Right lobe of liver (tissue), 6 donors: ENCODE results near the gene FRY. TPM values are rescaled to one million over a fixed set of nuclear protein-coding genes. Genes with fewer than 3 reads are reported as not detected.

Experiments
- ATAC-seq, 4 donors: fragments of 200-7000 bp; cut with Tn5 transposase; one replicate each; pipeline ENCODE4 v1.9.1; 2020; ENCODE audit warnings: mild to moderate bottlenecking in 4 of 4, moderate library complexity in 4 of 4
- DNase-seq, 3 donors: peaks; one replicate each; pipeline ENCODE4 v3.0.0-alpha.2; 2020
- H3K27ac ChIP-seq, 3 donors: fragments of 200-600 bp; one replicate each; pipeline ENCODE4 v1.8.0; 2022
- H3K27me3 ChIP-seq, 2 donors: fragments of 200-600 bp; one replicate each; pipeline ENCODE4 v1.8.0; 2022
- H3K36me3 ChIP-seq, 4 donors: fragments of 200-600 bp; sonication (generic) in 1 of 4; one replicate each; pipeline versions ENCODE4 v1.5.1 to v1.8.0; 2017 to 2022; ENCODE audit warnings: control low read depth in 1 of 4
- H3K4me1 ChIP-seq, 4 donors: fragments of 200-600 bp; sonication (generic) in 1 of 4; one replicate each; pipeline versions ENCODE4 v1.5.1 to v1.8.0; 2017 to 2022; ENCODE audit warnings: control low read depth in 1 of 4
- H3K4me3 ChIP-seq, 3 donors: fragments of 200-600 bp; one replicate each; pipeline ENCODE4 v1.8.0; 2022
- H3K9me3 ChIP-seq, 4 donors: fragments of 200-600 bp; sonication (generic) in 1 of 4; one replicate each; pipeline versions ENCODE4 v1.5.1 to v1.8.0; 2017 to 2022; ENCODE audit warnings: control low read depth in 1 of 4
- POLR2A ChIP-seq: fragments of 450-650 bp; IDR thresholded peaks from one replicate; pipeline ENCODE4 v1.6.1; 2017; ENCODE audit warnings: antibody characterized with exemption, mild to moderate bottlenecking
- WGBS: methylation state at CpG from one replicate; pipeline ENCODE4 v1.1.6; 2018; ENCODE audit warnings: low coverage, low lambda C conversion rate; ENCODE audit not compliant: insufficient coverage; ENCODE audit errors: missing lambda C conversion rate; 5-methylcytosine and 5-hydroxymethylcytosine counted together
- intact Hi-C, 2 donors: fragments of 100-400 bp; cut with DNase I; formaldehyde crosslinking; loops; one replicate each; pipeline versions ENCODE4 v1.11.2 to v1.14.1; 2022
- total RNA-seq, 6 experiments: library from RNA; depleted of rRNA in 2 of 6; stranded (reverse); fragments of >200 nt in 2 of 6; fragmentation: NEBNext Ultra II Directional in 3 of 6; extraction: Animal tissue kit (Norgen Biotek cat#: 25700) in 3 of 6; gene quantifications; one replicate each; pipeline versions ENCODE4 v1.1.0 to v1.2.4, GENCODE V29; 2016 to 2023
- TF ChIP-seq, protein P1 (sequence below), 4 donors: fragments of 200-600 bp in 3 of 4; fragments of 450-650 bp in 1 of 4; IDR thresholded peaks; one replicate each; pipeline versions ENCODE4 v1.5.1 to v1.8.0; 2016 to 2022; ENCODE audit warnings: antibody characterized with exemption in 4 of 4, mild to moderate bottlenecking in 2 of 4
- donor health status: DM: no; HTN: yes; CAD: no.
- donor health status: DM: no; HTN: no; CAD: no.
- donor health status: DM: no; HTN: no; CAD: no.
- donor health status: DM: no; HTN: yes; CAD: no.
- donor health status: DM: no; HTN: yes; CAD: no.

FRY gene
- total RNA-seq, 6 experiments from 2014 or later, result 16.1 to 106 (median 35.7) TPM

DNA sequence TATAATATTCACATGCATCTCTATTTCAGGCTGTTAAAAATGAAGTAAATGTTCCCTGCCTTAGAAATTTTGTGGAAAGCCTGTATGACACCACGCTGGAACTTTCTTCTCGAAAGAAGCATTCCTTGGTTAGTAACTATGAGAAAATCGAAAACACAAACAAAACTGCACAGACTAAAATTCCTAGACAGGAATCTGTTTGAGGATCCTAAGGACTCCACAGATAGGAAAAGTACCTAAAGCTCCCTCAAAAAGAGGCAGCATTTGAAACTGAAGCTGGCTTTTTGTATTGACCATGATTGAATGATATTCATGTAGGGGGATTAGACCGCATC is 103.4 kb downstream of the FRY start:
- Histone ChIP-seq H3K9me3 (no peaks in the 10 kb centered on the region), H3K27me3 (no peaks in the 10 kb centered on the region), H3K27ac (no peak overlapping the region), H3K4me1 (no peaks in the 10 kb centered on the region), H3K4me3 (no peak overlapping the region), H3K36me3 (no peaks in the 10 kb centered on the region)
- ATAC-seq (no peak), DNase-seq (no peak)
- WGBS, result 70% methylated on average over 4 of the region's 4 CpGs
- TF ChIP-seq POLR2A, result no peak
- TF ChIP-seq, protein P1, sequence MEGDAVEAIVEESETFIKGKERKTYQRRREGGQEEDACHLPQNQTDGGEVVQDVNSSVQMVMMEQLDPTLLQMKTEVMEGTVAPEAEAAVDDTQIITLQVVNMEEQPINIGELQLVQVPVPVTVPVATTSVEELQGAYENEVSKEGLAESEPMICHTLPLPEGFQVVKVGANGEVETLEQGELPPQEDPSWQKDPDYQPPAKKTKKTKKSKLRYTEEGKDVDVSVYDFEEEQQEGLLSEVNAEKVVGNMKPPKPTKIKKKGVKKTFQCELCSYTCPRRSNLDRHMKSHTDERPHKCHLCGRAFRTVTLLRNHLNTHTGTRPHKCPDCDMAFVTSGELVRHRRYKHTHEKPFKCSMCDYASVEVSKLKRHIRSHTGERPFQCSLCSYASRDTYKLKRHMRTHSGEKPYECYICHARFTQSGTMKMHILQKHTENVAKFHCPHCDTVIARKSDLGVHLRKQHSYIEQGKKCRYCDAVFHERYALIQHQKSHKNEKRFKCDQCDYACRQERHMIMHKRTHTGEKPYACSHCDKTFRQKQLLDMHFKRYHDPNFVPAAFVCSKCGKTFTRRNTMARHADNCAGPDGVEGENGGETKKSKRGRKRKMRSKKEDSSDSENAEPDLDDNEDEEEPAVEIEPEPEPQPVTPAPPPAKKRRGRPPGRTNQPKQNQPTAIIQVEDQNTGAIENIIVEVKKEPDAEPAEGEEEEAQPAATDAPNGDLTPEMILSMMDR (IDR thresholded peaks at IDR 0.05), result no peak
- intact Hi-C loops, result no loop called here

DNA sequence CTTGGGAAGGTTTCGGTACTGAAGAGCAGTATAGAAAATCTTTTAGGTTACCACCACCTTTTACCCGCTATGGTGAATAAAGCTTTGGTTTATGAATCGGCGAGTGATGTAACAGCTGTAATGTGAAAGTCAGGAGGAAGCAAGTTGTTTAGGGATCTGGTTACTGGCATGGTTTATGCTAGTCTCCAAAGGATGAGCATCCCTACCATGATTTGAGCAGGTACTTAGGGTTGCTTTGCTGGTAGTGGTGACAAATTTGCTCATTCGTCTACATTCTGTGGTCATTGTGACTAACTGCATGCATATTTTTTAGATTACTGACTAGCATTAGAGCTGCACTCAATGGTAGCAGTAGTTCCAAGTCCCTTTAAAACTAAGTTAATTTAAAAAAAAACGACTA is 104.1 kb downstream of the FRY start:
- no peak overlapping the region for H3K27ac ChIP-seq
- WGBS, result 80% methylated on average over 6 of the region's 6 CpGs
- H3K9me3 ChIP-seq, result no peaks in the 10 kb centered on the region
- H3K27me3 ChIP-seq, result no peaks in the 10 kb centered on the region
- no peak for ATAC-seq
- TF ChIP-seq POLR2A, result no peak
- TF ChIP-seq, protein P1 (IDR thresholded peaks at IDR 0.05), result no peak
- H3K4me3 ChIP-seq, result no peak overlapping the region
- H3K36me3 ChIP-seq, result no peaks in the 10 kb centered on the region
- no peaks in the 10 kb centered on the region for H3K4me1 ChIP-seq
- no peak for DNase-seq
- intact Hi-C loops, result no loop called here

DNA sequence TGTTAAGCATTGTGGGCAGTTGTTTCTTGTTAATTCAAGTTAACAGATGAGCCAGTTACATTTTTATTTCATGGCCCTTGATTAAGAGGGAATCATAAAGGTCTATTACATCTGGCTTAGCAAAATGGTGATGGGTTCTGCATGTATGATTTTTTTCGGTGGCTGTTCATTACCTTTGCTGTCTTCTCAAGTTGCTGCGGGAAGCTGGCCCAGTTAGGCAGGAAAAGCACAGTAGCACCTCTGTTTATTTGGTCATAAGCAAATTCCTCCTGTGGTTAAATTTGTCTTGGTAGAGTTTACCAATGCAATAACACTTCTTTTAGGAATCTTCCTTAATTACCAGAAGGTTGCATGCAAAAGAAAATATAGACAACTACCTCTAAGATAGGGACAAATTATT is 104.5 kb downstream of the FRY start:
- H3K27ac ChIP-seq, result no peak overlapping the region
- H3K27me3 ChIP-seq, result no peaks in the 10 kb centered on the region
- TF ChIP-seq, protein P1 (IDR thresholded peaks at IDR 0.05), result no peak
- no peak for TF ChIP-seq POLR2A
- DNase-seq (no peak), ATAC-seq (no peak)
- WGBS, result 96% methylated on average over 2 of the region's 2 CpGs
- intact Hi-C loops, result no loop called here
- H3K36me3 ChIP-seq, result no peaks in the 10 kb centered on the region
- no peaks in the 10 kb centered on the region for H3K4me1 ChIP-seq
- no peak overlapping the region for H3K4me3 ChIP-seq
- no peaks in the 10 kb centered on the region for H3K9me3 ChIP-seq

DNA sequence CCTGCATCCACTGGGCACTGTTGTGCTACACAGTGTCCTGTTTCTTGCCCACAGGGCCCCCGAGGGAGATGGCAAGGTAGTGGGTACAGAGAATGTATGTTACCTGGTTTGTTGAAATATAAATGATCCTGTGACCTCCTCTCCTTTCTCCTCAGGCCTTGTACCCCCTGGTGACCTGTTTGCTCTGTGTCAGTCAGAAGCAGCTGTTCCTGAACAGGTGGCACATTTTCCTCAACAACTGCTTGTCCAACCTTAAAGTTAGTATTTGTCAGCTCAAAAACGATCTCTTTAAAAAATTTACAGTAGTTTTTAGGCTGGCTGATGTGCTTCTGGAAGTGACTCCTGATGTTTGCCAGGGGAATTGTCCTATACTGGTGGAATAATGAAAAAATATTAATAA is 105.1 kb downstream of the FRY start:
- intact Hi-C loops, result no loop called here
- H3K27me3 ChIP-seq, result no peaks in the 10 kb centered on the region
- WGBS, result 57% methylated on average over 2 of the region's 2 CpGs
- ATAC-seq (no peak), DNase-seq (no peak)
- no peaks in the 10 kb centered on the region for H3K4me1 ChIP-seq
- TF ChIP-seq, protein P1 (IDR thresholded peaks at IDR 0.05), result no peak
- no peak for TF ChIP-seq POLR2A
- H3K4me3 ChIP-seq, result no peak overlapping the region
- H3K36me3 ChIP-seq, result no peaks in the 10 kb centered on the region
- no peaks in the 10 kb centered on the region for H3K9me3 ChIP-seq
- no peak overlapping the region for H3K27ac ChIP-seq

DNA sequence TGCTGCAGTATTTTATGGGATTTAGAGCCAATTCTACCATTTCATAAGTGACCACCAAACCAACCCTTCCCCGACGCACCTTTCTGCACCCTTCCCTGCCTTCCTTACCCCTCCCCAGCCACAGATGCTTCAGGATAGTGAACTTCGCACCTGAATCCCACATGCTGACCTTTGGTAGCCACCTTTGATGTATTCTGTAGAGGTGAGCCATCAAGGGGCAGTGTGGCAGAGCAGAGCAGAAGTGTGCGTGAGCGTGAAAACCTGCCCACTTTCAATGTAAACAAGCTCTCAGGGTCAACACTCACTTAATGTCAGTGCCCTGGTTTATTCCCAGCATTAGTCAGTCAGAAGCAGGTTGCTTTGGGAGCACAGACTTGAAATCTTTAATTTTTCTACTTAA is 107.7 kb downstream of the FRY start:
- no peak for TF ChIP-seq POLR2A
- TF ChIP-seq, protein P1 (IDR thresholded peaks at IDR 0.05), result no peak
- Histone ChIP-seq H3K27me3 (no peaks in the 10 kb centered on the region), H3K4me3 (no peak overlapping the region), H3K9me3 (no peaks in the 10 kb centered on the region), H3K4me1 (no peaks in the 10 kb centered on the region), H3K27ac (no peak overlapping the region), H3K36me3 (no peaks in the 10 kb centered on the region)
- DNase-seq, result no peak
- intact Hi-C loops, result no loop called here
- ATAC-seq, result peak; percentile 17 to 78 (median 56)
- WGBS, result 56% methylated on average over 4 of the region's 5 CpGs
